IMR-90 (cell line): Measurements from ENCODE around the gene ATF5. TPM values are rescaled to one million over a fixed set of nuclear protein-coding genes. Genes with fewer than 3 reads are reported as not detected.

ENCODE experiments used
- ATAC-seq: fragments of 200-7000 bp; cut with Tn5 transposase; 2 replicates; pipeline ENCODE4 v1.9.1; 2020; ENCODE audit warnings: low read depth, mild to moderate bottlenecking, moderate library complexity
- BruUV-seq: library from RNA; stranded (reverse); fragments of 400-500 nt; replicated peaks from 2 replicates; lab custom pipeline; 2021; lab: Mats Ljungman, UMichigan
- CTCF ChIA-PET: fragments of 300-600 bp; formaldehyde crosslinking; extraction: SDS; loops from one replicate; lab custom pipeline; 2021; ENCODE audit warnings: antibody characterized with exemption; lab: Yijun Ruan, JAX
- POLR2A ChIA-PET: fragments of 300-600 bp; sonication (Branson Sonifier 250); formaldehyde crosslinking; loops from one replicate; lab custom pipeline; 2022; ENCODE audit warnings: antibody characterized with exemption; ENCODE audit not compliant: unreplicated experiment; lab: Charles Lee
- DNase-seq: peaks from one replicate; pipeline ENCODE4 v3.0.0; 2013
- H2AFZ ChIP-seq: replicated peaks from 2 replicates; pipeline ENCODE3; 2013; ENCODE audit warnings: low read length, mild to moderate bottlenecking; ENCODE audit not compliant: poor library complexity
- H2AK5ac ChIP-seq: 2 replicates; pipeline ENCODE4 v1.6.1; 2013; ENCODE audit warnings: low read depth, low read length, inconsistent platforms
- H2AK9ac ChIP-seq: replicated peaks from 2 replicates; pipeline ENCODE3; 2013; ENCODE audit warnings: mild to moderate bottlenecking, low read depth, low read length, moderate library complexity; ENCODE audit not compliant: poor library complexity
- H2BK120ac ChIP-seq: 2 replicates; pipeline ENCODE4 v1.6.1; 2013; ENCODE audit warnings: low read depth, low read length, inconsistent platforms
- H2BK15ac ChIP-seq: 3 replicates; pipeline ENCODE4 v1.6.1; 2013; ENCODE audit warnings: low read depth, low read length, inconsistent platforms
- H2BK20ac ChIP-seq: 2 replicates; pipeline ENCODE4 v1.6.1; 2013; ENCODE audit warnings: low read depth, mild to moderate bottlenecking, inconsistent platforms, low read length, moderate library complexity
- H2BK5ac ChIP-seq: 2 replicates; pipeline ENCODE4 v1.6.1; 2013; ENCODE audit warnings: mild to moderate bottlenecking, low read depth, low read length, inconsistent platforms; ENCODE audit not compliant: poor library complexity, severe bottlenecking
- H3K14ac ChIP-seq: replicated peaks from 2 replicates; pipeline ENCODE4 v1.6.1; 2013; ENCODE audit warnings: low read depth, low read length, inconsistent platforms
- H3K18ac ChIP-seq: 2 replicates; pipeline ENCODE4 v1.6.1; 2013; ENCODE audit warnings: low read depth, low read length, control low read depth
- H3K23ac ChIP-seq: 2 replicates; pipeline ENCODE4 v1.6.1; 2013; ENCODE audit warnings: low read depth, low read length, inconsistent platforms
- H3K27ac ChIP-seq: 2 replicates; pipeline ENCODE4 v1.5.1; 2013; ENCODE audit warnings: mild to moderate bottlenecking, control low read depth, low read length; ENCODE audit not compliant: insufficient read depth
- H3K27me3 ChIP-seq: 2 replicates; pipeline ENCODE4 v1.6.1; 2013; ENCODE audit warnings: low read length; ENCODE audit not compliant: control insufficient read depth, insufficient read depth
- H3K36me3 ChIP-seq: 2 replicates; pipeline ENCODE4 v1.6.1; 2013; ENCODE audit warnings: low read length, mixed read lengths; ENCODE audit not compliant: control insufficient read depth, insufficient read depth
- H3K4ac ChIP-seq: 2 replicates; pipeline ENCODE4 v1.6.1; 2013; ENCODE audit warnings: low read depth, low read length, inconsistent platforms
- H3K4me1 ChIP-seq: 2 replicates; pipeline ENCODE4 v1.6.1; 2013; ENCODE audit warnings: low read length, mixed read lengths; ENCODE audit not compliant: control insufficient read depth, insufficient read depth
- H3K4me2 ChIP-seq: 2 replicates; pipeline ENCODE4 v1.6.1; 2013; ENCODE audit warnings: low read depth, mild to moderate bottlenecking, control low read depth, low read length, moderate library complexity
- H3K4me3 ChIP-seq: 2 replicates; pipeline ENCODE4 v1.5.1; 2013; ENCODE audit warnings: low read depth, mild to moderate bottlenecking, control low read depth, low read length, moderate library complexity; ENCODE audit not compliant: insufficient read depth
- H3K56ac ChIP-seq: 2 replicates; pipeline ENCODE4 v1.6.1; 2013; ENCODE audit warnings: low read length, inconsistent platforms; ENCODE audit not compliant: insufficient read depth; ENCODE audit errors: extremely low read depth
- H3K79me1 ChIP-seq, 2 experiments: 2 replicates each; pipeline ENCODE4 v1.6.1; 2013; ENCODE audit warnings: low read length in 2 of 2, inconsistent platforms in 1 of 2, low read depth in 1 of 2
- H3K9ac ChIP-seq: 2 replicates; pipeline ENCODE4 v1.6.1; 2013; ENCODE audit warnings: low read depth, low read length, control low read depth
- H3K9me1 ChIP-seq: 2 replicates; pipeline ENCODE4 v1.6.1; 2013; ENCODE audit warnings: low read length, inconsistent platforms; ENCODE audit not compliant: insufficient read depth
- H3K9me3 ChIP-seq: 2 replicates; pipeline ENCODE4 v1.6.1; 2013; ENCODE audit warnings: low read length; ENCODE audit not compliant: control insufficient read depth, insufficient read depth
- H4K20me1 ChIP-seq: 2 replicates; pipeline ENCODE4 v1.6.1; 2013; ENCODE audit warnings: low read length, inconsistent platforms; ENCODE audit not compliant: insufficient read depth
- H4K5ac ChIP-seq: 2 replicates; pipeline ENCODE4 v1.6.1; 2013; ENCODE audit warnings: mild to moderate bottlenecking, low read depth, low read length, control low read depth
- H4K8ac ChIP-seq, 2 experiments: 2 replicates each; pipeline ENCODE4 v1.6.1; 2013; ENCODE audit warnings: low read depth in 2 of 2, low read length in 2 of 2, control low read depth in 1 of 2, inconsistent platforms in 1 of 2
- H4K91ac ChIP-seq: 2 replicates; pipeline ENCODE4 v1.6.1; 2013; ENCODE audit warnings: low read depth, low read length, inconsistent platforms; ENCODE audit not compliant: insufficient read depth
- BHLHE40 ChIP-seq: fragments of 150-350 bp; IDR thresholded peaks from 2 replicates; pipeline ENCODE4 v1.6.1; 2016; ENCODE audit warnings: mild to moderate bottlenecking, low read depth, low read length
- CEBPB ChIP-seq: IDR thresholded peaks from 2 replicates; pipeline ENCODE4 v1.6.1; 2012; ENCODE audit warnings: low read depth, low read length, improper control_type of control experiment
- CHD1 ChIP-seq: IDR thresholded peaks from 2 replicates; pipeline ENCODE4 v1.6.1; 2012; ENCODE audit warnings: low read depth, low read length, improper control_type of control experiment
- FOS ChIP-seq: fragments of 150-350 bp; IDR thresholded peaks from 2 replicates; pipeline ENCODE4 v1.6.1; 2016; ENCODE audit warnings: low read depth, low read length
- MAFK ChIP-seq: IDR thresholded peaks from 2 replicates; pipeline ENCODE4 v1.6.1; 2012; ENCODE audit warnings: low read depth, low read length, improper control_type of control experiment
- MAZ ChIP-seq: IDR thresholded peaks from 2 replicates; pipeline ENCODE4 v1.6.1; 2012; ENCODE audit warnings: low read depth, mild to moderate bottlenecking, low read length, improper control_type of control experiment, moderate library complexity, borderline replicate concordance
- MXI1 ChIP-seq: IDR thresholded peaks from 2 replicates; pipeline ENCODE4 v1.6.1; 2012; ENCODE audit warnings: low read depth, mild to moderate bottlenecking, low read length, moderate library complexity, borderline replicate concordance
- NFE2L2 ChIP-seq: fragments of 150-350 bp; IDR thresholded peaks from 2 replicates; pipeline ENCODE4 v1.6.1; 2016; ENCODE audit warnings: low read depth, mild to moderate bottlenecking, low read length
- POLR2A ChIP-seq: IDR thresholded peaks from 2 replicates; pipeline ENCODE4 v1.6.1; 2012; ENCODE audit warnings: mild to moderate bottlenecking, low read depth, low read length
- RAD21 ChIP-seq: IDR thresholded peaks from 2 replicates; pipeline ENCODE4 v1.6.1; 2012; ENCODE audit warnings: low read length, improper control_type of control experiment
- RCOR1 ChIP-seq: IDR thresholded peaks from 2 replicates; pipeline ENCODE4 v1.6.1; 2012; ENCODE audit warnings: mild to moderate bottlenecking, low read length, improper control_type of control experiment; ENCODE audit not compliant: insufficient replicate concordance
- RFX5 ChIP-seq: IDR thresholded peaks from 2 replicates; pipeline ENCODE4 v1.8.0; 2012; ENCODE audit warnings: low read depth, mild to moderate bottlenecking, low read length, moderate library complexity
- SMC3 ChIP-seq: fragments of 150-350 bp; IDR thresholded peaks from 2 replicates; pipeline ENCODE4 v1.6.1; 2016; ENCODE audit warnings: low read depth, mild to moderate bottlenecking, antibody characterized with exemption, low read length, moderate library complexity
- WGBS, 2 experiments: methylation state at CpG; one replicate each; pipeline versions ENCODE4 v1.1.5 to v1.1.7; 2013; ENCODE audit warnings: missing lambda C conversion rate in 2 of 2; ENCODE audit not compliant: insufficient read length in 1 of 2; ENCODE audit errors: extremely low coverage in 2 of 2; 5-methylcytosine and 5-hydroxymethylcytosine counted together
- dilution Hi-C: fragments of 300-500 bp; cut with HindIII; formaldehyde crosslinking; loops from one replicate; pipeline ENCODE4 v1.14.3; 2018; ENCODE audit warnings: low sequenced_read_pairs; ENCODE audit not compliant: unreplicated experiment
- in situ Hi-C: fragments of 300-500 bp; cut with MboI; formaldehyde crosslinking; loops from 3 replicates; pipeline ENCODE4 v1.14.3; 2019; ENCODE audit warnings: low sequenced_read_pairs, inconsistent platforms, mixed read lengths
- intact Hi-C: fragments of 100-400 bp; cut with micrococcal nuclease; formaldehyde crosslinking; loops from 2 replicates; pipeline ENCODE4 v1.10.0; 2022
- polyA plus RNA-seq, 3 experiments: library from polyadenylated mRNA; depleted of rRNA; stranded (reverse); fragments of >200 nt; gene quantifications; 2 replicates each; pipeline ENCODE4 v1.2.3, GENCODE V29; 2012; ENCODE audit warnings: low replicate concordance in 1 of 3
- total RNA-seq: library from RNA; depleted of rRNA; stranded (reverse); fragments of >200 nt; gene quantifications from 2 replicates; pipeline ENCODE4 v1.2.3, GENCODE V29; 2012
- TF ChIP-seq, protein P1 (sequence below): fragments of 150-350 bp; IDR thresholded peaks from 2 replicates; pipeline ENCODE4 v1.6.1; 2017; ENCODE audit warnings: mild to moderate bottlenecking, antibody characterized with exemption, low read length, low read depth
- TF ChIP-seq, protein P2 (sequence below): fragments of 150-350 bp; IDR thresholded peaks from 2 replicates; pipeline ENCODE4 v1.6.1; 2016; ENCODE audit warnings: low read depth, mild to moderate bottlenecking, low read length, moderate library complexity, borderline replicate concordance
- TF ChIP-seq, protein P3 (sequence below): conservative IDR thresholded peaks from 2 replicates; pipeline ENCODE4 v1.5.1; 2012; ENCODE audit warnings: mild to moderate bottlenecking, low read depth, low read length, improper control_type of control experiment

Gene ATF5
- total and polyA plus RNA-seq, 2 of the 4 experiments (the other 2 are of a cell fraction): 2.7 to 15.7 TPM

DNA sequence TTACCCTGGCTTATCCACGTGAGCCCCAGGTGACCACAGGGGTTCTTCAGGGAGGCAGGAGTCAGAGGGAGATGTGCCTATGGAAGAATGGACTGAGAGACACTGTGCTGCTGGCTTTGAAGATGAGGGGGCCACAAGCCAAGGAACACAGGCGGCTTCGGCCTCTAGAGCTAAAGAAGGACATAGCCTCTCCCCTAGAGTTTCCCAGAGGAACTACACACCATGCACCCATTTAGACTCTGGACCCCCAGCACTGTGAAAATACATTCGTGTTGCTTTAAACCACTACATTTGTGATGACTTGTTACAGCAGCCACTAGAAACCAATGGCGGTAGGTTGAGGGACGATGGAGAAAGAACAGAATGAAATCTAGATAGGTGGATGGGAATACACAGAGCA is 13.7 kb upstream of the ATF5 start:
- POLR2A ChIA-PET: no interaction called here
- intact Hi-C loops (no loop called here), in situ Hi-C loops (no loop called here), dilution Hi-C loops (no loop called here)
- Histone ChIP-seq H4K8ac (no peak overlapping the region), H3K4ac (no peak overlapping the region), H4K5ac (no peak overlapping the region), H3K23ac (no peak overlapping the region), H3K27me3 (no peaks in the 10 kb centered on the region), H3K4me3 (no peak overlapping the region), H2AK9ac (no peak overlapping the region), H3K36me3 (peaks cover 50% of the 10 kb centered on the region), H3K27ac (no peak overlapping the region), H4K20me1 (peaks cover 30% of the 10 kb centered on the region), H4K91ac (no peak overlapping the region), H3K9ac (no peak overlapping the region), H3K56ac (no peak overlapping the region), H3K9me1 (peaks cover 6% of the 10 kb centered on the region), H2BK20ac (no peak overlapping the region), H2BK5ac (no peak overlapping the region), H3K4me2 (no peak overlapping the region), H3K4me1 (peaks cover 3% of the 10 kb centered on the region), H2AFZ (no peak overlapping the region), H2AK5ac (no peak overlapping the region), H3K14ac (no peak overlapping the region), H3K18ac (no peak overlapping the region), H3K9me3 (no peaks in the 10 kb centered on the region), H2BK120ac (no peak overlapping the region), H3K79me1 (peaks cover 35 to 77% of the 10 kb centered on the region in 2 experiments), H2BK15ac (no peak overlapping the region)
- 100% methylated on average over 1 of the region's 6 CpGs; no CpG with 5 or more reads in 1 of the 2 experiments for WGBS, 2 experiments
- no peak for ATAC-seq
- no peak for DNase-seq
- CTCF ChIA-PET: no interaction called here
- TF ChIP-seq BHLHE40 (no peak), FOS (no peak), MAFK (no peak), CHD1 (no peak), MXI1 (no peak), MAZ (no peak), RCOR1 (no peak), CEBPB (no peak), POLR2A (no peak), RAD21 (no peak), NFE2L2 (no peak), RFX5 (no peak), SMC3 (no peak)
- TF ChIP-seq, protein P1, sequence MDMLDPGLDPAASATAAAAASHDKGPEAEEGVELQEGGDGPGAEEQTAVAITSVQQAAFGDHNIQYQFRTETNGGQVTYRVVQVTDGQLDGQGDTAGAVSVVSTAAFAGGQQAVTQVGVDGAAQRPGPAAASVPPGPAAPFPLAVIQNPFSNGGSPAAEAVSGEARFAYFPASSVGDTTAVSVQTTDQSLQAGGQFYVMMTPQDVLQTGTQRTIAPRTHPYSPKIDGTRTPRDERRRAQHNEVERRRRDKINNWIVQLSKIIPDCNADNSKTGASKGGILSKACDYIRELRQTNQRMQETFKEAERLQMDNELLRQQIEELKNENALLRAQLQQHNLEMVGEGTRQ: no peak
- TF ChIP-seq, protein P2, sequence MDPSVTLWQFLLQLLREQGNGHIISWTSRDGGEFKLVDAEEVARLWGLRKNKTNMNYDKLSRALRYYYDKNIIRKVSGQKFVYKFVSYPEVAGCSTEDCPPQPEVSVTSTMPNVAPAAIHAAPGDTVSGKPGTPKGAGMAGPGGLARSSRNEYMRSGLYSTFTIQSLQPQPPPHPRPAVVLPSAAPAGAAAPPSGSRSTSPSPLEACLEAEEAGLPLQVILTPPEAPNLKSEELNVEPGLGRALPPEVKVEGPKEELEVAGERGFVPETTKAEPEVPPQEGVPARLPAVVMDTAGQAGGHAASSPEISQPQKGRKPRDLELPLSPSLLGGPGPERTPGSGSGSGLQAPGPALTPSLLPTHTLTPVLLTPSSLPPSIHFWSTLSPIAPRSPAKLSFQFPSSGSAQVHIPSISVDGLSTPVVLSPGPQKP: no peak
- TF ChIP-seq, protein P3, sequence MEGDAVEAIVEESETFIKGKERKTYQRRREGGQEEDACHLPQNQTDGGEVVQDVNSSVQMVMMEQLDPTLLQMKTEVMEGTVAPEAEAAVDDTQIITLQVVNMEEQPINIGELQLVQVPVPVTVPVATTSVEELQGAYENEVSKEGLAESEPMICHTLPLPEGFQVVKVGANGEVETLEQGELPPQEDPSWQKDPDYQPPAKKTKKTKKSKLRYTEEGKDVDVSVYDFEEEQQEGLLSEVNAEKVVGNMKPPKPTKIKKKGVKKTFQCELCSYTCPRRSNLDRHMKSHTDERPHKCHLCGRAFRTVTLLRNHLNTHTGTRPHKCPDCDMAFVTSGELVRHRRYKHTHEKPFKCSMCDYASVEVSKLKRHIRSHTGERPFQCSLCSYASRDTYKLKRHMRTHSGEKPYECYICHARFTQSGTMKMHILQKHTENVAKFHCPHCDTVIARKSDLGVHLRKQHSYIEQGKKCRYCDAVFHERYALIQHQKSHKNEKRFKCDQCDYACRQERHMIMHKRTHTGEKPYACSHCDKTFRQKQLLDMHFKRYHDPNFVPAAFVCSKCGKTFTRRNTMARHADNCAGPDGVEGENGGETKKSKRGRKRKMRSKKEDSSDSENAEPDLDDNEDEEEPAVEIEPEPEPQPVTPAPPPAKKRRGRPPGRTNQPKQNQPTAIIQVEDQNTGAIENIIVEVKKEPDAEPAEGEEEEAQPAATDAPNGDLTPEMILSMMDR: no peak
- BruUV-seq: no TSS peak
